Measurements from ENCODE around the gene BEST4. TPM values are rescaled to one million over a fixed set of nuclear protein-coding genes. Genes with fewer than 3 reads are reported as not detected.

BEST4 gene
- total and polyA plus RNA-seq, 2 of the 13 experiments (the other 11 are each of a cell fraction or from before 2014, with no cell fraction given), result 0.77 to 1.4 TPM

DNA sequence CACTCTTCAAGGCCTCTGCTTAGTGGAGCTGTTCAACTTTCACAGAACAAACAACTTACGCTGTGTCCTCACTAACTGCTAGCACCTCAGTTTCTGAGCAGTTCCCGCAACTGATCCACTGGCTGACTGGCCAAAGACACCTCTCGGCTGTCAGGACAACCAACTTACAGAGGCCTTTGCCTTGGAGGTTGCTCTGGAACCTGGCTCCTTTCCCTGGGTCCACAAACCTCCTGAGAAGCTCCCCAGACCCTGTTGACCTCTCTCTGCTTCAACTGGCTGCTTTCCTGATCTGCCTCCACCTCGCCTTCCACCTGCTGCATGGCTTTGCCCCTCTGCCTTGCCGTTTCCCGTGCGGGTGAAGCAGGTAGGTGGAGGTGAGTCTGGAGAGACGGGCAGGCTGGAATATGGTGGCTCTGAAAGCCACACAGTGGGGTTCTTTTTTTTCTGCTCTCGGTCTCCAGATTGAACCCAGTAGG, 33.3 kb upstream of the BEST4 start:
- Histone ChIP-seq H3K4me1 (ENCODE audit: insufficient read depth, low read length) (peaks cover 30% of the 10 kb centered on the region), H3K4me2 (ENCODE audit: low read depth, low read length) (peak overlapping the region; percentile 87), H3K9me3 (ENCODE audit: low read length) (no peaks in the 10 kb centered on the region), H3K27me3 (ENCODE audit: control insufficient read depth in 1 of 2, insufficient read depth in 2 of 2, low read length in 2 of 2) (no peaks in the 10 kb centered on the region), H2AFZ (ENCODE audit: low read length) (no peak overlapping the region), H3K9ac (ENCODE audit: insufficient read depth, low read depth, low read length) (peak overlapping the region; percentile 99; the same call in 1 of the 2 replicates), H3K4me3 (replicated peaks in 1 of 3; ENCODE audit: insufficient read depth in 1 of 3, low read depth in 2 of 3, low read length in 3 of 3) (peak overlapping the region in 1 of 3 experiments; percentile 15; a peak in 1 of 6 replicates), H3K36me3 (replicated peaks in 1 of 2; ENCODE audit: control insufficient read depth in 1 of 2, insufficient read depth in 2 of 2, low read length in 2 of 2) (no peaks in the 10 kb centered on the region; a peak in 1 of 5 replicates), H3K79me2 (ENCODE audit: insufficient read depth, low read length) (no peaks in the 10 kb centered on the region), H4K20me1 (ENCODE audit: insufficient read depth, low read length) (no peaks in the 10 kb centered on the region), H3K27ac (ENCODE audit: extremely low read length, insufficient read depth, low read length) (peak overlapping the region; percentile 100)
- POLR2A ChIA-PET, result interaction anchor here (1.2 to 11.3 kb wide), 9 partner anchors 10 to 679 kb away, joined by 3 to 570 read pairs (median 33); partner anchors contain the start of genes BTBD19, CCDC163, DYNLT4 and MMACHC
- intact Hi-C loops (cut with micrococcal nuclease; ENCODE audit: unreplicated experiment) (loop anchor here (10.0 kb wide), 1 partner anchor 484 kb away; no protein-coding TSS in a partner anchor), in situ Hi-C loops (cut with HindIII; ENCODE audit: extremely low pct_ligation_motif_present, low pct_unique_long_range_greater_than_20kb) (no loop called here)
- DNase-seq (ENCODE audit: low spot score) (no peak), ATAC-seq (no peak), FAIRE-seq (no peak)
- CTCF ChIA-PET (ENCODE audit: low intra/inter-chr PET ratio, low total read pairs), result no interaction called here
- WGBS (ENCODE audit: low lambda C conversion rate), result 85% methylated on average over 7 of the region's 9 CpGs
- no TSS peak for BruUV-seq (replicated peaks)
- TF ChIP-seq ZNF383 (CRISPR knock-in tag; IDR thresholded peaks at IDR 0.05; ENCODE audit: borderline replicate concordance), result no peak
- TF ChIP-seq, protein P1, sequence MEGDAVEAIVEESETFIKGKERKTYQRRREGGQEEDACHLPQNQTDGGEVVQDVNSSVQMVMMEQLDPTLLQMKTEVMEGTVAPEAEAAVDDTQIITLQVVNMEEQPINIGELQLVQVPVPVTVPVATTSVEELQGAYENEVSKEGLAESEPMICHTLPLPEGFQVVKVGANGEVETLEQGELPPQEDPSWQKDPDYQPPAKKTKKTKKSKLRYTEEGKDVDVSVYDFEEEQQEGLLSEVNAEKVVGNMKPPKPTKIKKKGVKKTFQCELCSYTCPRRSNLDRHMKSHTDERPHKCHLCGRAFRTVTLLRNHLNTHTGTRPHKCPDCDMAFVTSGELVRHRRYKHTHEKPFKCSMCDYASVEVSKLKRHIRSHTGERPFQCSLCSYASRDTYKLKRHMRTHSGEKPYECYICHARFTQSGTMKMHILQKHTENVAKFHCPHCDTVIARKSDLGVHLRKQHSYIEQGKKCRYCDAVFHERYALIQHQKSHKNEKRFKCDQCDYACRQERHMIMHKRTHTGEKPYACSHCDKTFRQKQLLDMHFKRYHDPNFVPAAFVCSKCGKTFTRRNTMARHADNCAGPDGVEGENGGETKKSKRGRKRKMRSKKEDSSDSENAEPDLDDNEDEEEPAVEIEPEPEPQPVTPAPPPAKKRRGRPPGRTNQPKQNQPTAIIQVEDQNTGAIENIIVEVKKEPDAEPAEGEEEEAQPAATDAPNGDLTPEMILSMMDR (CRISPR knock-in tag; IDR thresholded peaks at IDR 0.05), result no peak
- TF ChIP-seq, protein P2, sequence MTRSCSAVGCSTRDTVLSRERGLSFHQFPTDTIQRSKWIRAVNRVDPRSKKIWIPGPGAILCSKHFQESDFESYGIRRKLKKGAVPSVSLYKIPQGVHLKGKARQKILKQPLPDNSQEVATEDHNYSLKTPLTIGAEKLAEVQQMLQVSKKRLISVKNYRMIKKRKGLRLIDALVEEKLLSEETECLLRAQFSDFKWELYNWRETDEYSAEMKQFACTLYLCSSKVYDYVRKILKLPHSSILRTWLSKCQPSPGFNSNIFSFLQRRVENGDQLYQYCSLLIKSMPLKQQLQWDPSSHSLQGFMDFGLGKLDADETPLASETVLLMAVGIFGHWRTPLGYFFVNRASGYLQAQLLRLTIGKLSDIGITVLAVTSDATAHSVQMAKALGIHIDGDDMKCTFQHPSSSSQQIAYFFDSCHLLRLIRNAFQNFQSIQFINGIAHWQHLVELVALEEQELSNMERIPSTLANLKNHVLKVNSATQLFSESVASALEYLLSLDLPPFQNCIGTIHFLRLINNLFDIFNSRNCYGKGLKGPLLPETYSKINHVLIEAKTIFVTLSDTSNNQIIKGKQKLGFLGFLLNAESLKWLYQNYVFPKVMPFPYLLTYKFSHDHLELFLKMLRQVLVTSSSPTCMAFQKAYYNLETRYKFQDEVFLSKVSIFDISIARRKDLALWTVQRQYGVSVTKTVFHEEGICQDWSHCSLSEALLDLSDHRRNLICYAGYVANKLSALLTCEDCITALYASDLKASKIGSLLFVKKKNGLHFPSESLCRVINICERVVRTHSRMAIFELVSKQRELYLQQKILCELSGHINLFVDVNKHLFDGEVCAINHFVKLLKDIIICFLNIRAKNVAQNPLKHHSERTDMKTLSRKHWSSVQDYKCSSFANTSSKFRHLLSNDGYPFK (CRISPR knock-in tag; IDR thresholded peaks at IDR 0.05; ENCODE audit: borderline replicate concordance), result no peak
- no peak for TF ChIP-seq RFX1 (IDR thresholded peaks at IDR 0.05)
- no peak for TF ChIP-seq POLR2G (IDR thresholded peaks at IDR 0.05; ENCODE audit: low read depth, low read length)
- TF ChIP-seq NR2F6 (IDR thresholded peaks at IDR 0.05), result no peak
- TF ChIP-seq NR2F6 (CRISPR knock-in tag; IDR thresholded peaks at IDR 0.05), result no peak
- TF ChIP-seq, protein P3, sequence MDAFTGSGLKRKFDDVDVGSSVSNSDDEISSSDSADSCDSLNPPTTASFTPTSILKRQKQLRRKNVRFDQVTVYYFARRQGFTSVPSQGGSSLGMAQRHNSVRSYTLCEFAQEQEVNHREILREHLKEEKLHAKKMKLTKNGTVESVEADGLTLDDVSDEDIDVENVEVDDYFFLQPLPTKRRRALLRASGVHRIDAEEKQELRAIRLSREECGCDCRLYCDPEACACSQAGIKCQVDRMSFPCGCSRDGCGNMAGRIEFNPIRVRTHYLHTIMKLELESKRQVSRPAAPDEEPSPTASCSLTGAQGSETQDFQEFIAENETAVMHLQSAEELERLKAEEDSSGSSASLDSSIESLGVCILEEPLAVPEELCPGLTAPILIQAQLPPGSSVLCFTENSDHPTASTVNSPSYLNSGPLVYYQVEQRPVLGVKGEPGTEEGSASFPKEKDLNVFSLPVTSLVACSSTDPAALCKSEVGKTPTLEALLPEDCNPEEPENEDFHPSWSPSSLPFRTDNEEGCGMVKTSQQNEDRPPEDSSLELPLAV (CRISPR knock-in tag; conservative IDR thresholded peaks at IDR 0.05; ENCODE audit: low read depth), result no peak
- TF ChIP-seq, protein P4, sequence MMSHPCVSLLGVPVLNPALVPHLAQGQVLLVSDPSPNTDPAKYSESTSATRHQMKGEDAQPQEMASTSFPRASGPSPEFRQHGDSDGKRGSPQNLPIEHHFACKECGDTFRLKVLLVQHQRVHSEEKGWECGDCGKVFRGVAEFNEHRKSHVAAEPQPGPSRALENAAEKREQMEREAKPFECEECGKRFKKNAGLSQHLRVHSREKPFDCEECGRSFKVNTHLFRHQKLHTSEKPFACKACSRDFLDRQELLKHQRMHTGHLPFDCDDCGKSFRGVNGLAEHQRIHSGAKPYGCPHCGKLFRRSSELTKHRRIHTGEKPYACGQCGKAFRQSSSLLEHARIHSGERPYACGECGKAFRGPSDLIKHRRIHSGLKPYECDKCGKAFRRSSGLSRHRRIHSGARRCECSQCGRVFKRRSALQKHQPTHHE (CRISPR knock-in tag; IDR thresholded peaks at IDR 0.05; ENCODE audit: borderline replicate concordance), result 0 out of 2 replicates have a peak, but pooled peaks have one; percentile 44
- TF ChIP-seq NR2C2 (CRISPR knock-in tag; IDR thresholded peaks at IDR 0.05; ENCODE audit: borderline replicate concordance), result no peak
- TF ChIP-seq FOXA3 (CRISPR knock-in tag; IDR thresholded peaks at IDR 0.05), result no peak
- TF ChIP-seq ZNF547 (CRISPR knock-in tag; IDR thresholded peaks at IDR 0.05), result 0 out of 2 replicates have a peak, but pooled peaks have one; percentile 13

Measured in HepG2 (cell line).